GM21786 (cell line): ENCODE measurements around the gene SERPING1.

Experiments
- ATAC-seq: cut with Tn5 transposase; IDR thresholded peaks from one replicate; pipeline ENCODE4 v1.9.1; 2021; ENCODE audit not compliant: unreplicated experiment

SERPING1 gene

DNA sequence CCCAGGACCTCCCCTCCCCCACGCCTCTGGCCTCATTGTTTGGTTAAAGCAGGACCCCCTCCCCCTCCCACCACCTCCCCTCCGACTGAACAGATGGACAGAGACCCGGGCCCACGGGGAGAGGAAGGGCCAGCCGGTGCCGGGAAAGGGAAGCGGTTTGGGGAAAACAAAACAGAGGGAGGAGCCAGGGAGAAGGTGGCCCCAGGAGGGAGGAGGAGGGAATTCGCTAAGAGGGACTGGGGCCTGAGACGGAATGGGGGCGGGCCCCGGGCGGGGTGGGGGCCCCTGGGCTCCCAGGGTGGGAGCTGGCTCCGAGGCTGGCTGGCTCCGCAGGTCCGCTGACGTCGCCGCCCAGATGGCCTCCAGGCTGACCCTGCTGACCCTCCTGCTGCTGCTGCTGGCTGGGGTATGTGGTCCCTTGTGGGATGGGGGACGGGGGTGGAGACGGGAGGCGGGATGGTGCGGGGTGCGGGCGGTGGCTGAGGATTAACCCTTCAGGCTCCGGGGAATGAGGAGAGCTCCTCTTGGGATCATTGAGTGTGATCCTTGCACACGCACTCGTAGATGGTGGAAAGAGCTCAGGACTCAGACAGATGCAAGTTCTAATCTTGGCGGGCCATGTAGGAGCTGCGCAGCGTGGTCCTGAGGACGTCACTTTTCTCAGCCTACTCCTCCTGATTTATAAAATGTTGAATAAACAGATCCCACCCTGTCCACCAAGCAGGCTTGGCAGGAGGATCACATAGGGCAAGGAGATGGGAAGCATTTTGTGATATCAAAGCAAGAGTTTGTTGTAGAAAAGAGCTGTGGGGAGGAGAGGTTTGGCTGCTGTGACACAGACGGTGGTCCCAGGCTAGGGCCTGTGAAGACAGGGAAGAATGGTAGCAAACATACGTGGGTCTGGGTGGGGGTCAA lies 688 bp downstream of the SERPING1 start:
- no peak for ATAC-seq

DNA sequence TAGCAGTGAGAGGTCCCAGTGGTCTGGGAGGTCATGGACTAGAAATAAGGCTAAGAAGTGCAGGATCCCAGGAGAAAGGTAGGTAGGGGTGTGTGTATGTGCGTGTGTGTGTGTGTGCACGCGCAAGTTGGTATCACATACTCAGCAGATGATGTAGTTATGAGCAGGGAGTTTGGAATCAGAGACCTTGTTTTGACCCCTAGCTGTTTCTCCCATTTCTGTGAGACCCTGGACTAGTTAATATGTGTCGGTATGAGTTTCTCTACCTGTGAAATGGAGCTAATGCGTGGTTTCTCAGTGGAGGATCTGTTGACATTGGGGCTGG lies 1.3 kb downstream of the SERPING1 start:
- no peak for ATAC-seq

DNA sequence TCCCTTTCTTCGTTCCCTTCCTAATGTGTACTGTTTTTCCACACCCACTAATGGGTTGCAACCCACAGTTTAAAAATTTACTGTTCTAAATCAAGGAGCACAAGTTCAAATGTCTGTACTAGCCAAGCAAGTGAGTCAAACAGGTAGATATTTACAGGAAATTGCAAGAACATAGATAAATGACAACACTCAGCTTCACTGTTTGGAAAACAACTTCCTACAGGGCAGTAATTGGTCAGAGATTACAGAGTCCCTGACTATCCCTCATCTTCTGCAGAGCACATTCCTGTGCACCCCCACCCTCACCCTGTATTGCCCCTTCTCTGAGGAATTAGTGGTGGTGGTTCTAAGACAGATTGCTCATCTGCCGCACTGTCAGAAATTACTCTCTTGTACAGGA lies 1.9 kb downstream of the SERPING1 start:
- no peak for ATAC-seq

DNA sequence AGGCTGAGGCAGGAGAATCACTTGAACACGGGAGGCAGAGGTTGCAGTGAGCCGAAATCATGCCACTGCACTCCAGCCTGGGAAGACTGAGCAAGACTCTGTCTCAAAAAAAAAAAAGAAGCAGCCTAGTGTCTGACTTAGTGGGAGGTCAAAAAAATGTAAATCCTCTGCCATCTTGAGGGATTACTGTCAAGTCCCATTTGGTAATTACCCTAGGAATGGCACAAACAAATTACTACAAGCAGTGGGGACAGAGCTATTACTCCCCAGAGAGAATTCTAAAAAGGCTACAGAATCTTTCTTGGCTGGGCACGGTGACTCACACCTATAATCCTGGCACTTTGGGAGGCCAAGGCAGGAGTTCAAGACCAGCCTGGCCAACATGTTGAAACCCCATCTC lies 3.8 kb downstream of the SERPING1 start:
- ATAC-seq = no peak

DNA sequence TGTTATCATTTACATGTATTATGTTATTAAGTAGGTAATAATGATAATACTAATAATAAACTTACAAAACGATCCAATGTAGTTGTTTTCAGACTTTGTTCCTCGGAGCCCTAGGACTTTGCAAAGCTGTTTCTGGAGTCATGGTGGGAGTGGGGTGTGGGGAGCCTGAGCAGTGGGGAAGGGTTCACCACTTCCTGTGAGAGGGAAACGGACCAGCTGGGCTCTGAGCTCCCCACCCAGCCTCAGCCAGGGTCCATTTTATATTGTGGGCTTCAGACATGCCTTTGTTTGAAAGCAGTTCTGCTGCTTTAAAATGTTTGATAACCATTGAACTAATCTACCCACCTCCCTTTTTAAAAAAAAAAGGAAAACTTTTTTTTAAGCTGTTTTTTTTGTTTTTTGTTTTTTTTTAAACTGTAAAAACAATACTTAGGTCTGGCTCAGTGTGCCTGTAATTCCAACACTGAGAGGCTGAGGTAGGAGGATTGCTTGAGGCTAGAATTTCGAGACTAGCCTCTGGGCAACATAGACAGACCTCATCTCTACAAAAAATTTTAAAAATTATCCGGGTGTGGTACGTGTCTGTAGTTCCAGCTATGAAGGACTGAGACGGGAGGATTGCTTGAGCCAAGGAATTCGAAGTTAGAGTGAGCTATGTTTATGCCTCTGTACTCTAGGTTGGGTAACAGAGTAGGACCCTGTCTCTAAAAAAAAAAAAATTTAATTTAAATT lies 7.0 kb downstream of the SERPING1 start:
- no peak for ATAC-seq

DNA sequence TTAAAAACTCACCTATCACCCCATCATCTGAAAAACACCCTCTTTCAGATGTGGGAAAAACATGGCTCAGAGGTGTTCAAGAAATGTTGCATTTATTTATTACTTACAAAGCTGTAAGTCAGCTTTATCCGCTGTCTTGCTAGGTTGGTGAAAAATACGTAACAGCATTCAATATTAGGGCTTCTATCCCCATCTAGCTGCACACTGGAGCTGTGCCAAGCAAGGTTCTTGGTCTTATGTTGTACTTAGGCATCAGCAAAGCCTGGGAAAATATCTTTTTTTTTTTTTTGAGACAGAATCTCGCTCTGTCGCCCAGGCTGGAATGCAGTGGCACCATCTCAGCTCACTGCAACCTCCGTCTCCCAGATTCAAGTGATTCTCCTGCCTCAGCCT lies 7.5 kb downstream of the SERPING1 start:
- ATAC-seq = no peak

DNA sequence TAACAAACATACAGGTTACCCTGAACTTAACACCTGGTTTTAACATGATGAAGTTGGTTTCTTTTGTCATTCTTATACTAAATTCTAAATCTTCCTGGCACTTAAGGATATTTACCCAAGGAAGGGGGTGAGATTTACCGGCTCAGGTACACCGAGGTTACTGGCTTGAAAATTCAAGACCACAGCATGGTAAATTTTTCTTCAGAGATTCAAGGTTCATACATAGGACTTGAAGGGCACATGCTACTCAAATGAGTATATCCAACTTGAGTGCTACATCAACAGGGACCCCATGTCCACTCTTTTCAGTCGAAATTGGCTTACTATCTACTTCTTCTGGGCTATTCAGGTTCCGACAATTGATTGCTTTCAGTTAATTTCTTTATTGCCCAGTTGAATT lies 12.7 kb downstream of the SERPING1 start:
- ATAC-seq = no peak

DNA sequence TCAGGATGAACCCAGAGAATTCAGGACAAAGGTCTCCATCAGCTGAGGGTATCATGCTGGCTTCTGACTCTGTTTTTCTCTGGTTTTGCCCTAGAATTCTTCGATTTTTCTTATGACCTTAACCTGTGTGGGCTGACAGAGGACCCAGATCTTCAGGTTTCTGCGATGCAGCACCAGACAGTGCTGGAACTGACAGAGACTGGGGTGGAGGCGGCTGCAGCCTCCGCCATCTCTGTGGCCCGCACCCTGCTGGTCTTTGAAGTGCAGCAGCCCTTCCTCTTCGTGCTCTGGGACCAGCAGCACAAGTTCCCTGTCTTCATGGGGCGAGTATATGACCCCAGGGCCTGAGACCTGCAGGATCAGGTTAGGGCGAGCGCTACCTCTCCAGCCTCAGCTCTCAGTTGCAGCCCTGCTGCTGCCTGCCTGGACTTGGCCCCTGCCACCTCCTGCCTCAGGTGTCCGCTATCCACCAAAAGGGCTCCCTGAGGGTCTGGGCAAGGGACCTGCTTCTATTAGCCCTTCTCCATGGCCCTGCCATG lies 16.8 kb downstream of the SERPING1 start:
- no peak for ATAC-seq

DNA sequence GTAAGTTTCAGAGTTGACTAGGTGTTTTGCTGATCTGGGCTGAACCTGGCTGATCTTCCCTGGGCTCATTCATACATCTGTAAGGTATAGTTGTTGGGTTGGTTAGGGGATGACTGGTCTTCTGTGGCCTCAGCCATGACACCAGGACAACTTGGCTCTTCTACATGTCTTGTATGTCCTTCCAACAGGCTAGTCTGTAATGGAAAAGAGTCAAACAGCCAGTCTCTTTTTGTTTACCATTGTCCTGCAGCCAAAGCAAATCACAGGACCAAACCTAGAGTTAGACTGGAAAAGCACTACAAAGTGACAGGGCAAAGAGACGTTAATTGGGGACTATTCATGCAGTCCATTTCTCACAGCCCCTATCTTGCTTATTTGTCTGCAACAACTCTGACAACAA lies 17.8 kb downstream of the SERPING1 start:
- ATAC-seq = no peak

DNA sequence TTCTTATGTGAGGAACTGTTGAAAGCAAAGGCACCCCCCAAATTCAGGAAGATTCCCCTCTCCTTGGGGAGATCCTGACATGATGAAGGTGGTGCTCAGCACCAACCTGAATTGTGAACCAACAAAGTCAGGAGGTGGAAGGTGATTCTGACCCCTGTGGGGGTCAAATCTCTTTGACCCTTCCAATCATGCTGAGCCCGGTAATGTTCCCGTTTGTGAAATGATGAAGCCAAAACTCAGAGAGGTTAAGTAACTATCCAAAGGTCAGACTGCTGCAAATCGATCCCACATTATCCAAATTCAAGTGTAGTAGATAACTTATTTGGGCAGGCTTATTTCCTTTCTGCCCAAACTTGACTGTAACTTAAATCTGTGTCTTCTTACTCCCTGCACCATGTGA lies 19.1 kb downstream of the SERPING1 start:
- ATAC-seq = no peak

DNA sequence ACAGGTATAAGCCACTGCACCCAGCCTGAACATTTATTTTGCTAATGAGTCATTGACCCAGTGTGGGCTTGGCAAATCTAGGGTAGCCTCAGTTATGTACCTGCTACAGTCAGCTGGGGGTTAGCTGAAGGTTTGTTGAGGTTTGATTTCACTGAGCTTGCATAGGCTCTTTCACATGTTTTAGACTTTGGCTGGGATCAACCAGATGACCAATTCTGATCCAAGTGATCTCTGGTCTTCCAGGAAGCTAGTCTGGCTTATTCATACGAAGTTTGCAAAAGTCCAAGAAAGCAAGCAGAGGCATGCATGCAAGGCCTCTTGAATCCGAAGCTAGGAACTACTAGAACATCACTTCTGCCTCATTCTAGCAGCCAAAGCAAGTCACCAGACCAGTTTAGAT lies 21.0 kb downstream of the SERPING1 start:
- ATAC-seq = no peak

DNA sequence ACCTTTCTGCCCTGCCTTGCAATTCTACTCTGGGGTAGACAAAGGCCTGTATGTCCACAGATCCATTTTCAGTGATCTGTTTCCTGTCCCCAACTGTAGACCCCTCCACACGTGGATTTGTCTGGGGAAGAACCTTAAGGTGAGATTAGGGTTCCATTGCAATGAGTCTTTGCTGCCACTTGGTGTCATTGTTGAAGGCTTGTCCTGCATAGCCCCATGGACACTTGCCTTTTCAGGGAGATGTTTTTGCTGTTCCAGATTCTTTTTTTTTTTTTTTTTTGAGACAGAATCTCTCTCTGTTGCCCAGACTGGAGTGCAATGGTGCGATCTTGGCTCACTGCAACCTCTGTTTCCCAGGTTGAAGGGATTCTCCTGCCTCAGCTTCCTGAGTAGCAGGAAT lies 21.8 kb downstream of the SERPING1 start:
- no peak for ATAC-seq

DNA sequence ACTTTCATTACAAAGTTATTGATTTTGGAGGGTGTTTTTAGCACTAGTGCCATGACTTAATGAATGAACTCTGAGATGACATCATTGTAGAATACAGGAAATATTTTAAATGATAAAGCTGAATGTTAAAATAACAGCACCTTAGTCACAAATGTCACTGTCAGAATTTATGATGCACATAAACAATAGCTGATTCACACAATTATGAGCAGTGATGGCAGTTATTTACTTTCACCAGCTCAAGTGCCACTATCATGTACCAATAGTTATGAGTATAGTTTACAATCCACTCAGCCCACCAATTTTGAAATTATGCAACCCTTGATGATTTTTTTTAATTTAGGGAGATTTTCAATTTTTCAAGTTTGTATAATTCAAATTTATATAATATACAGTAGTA lies 23.0 kb downstream of the SERPING1 start:
- no peak for ATAC-seq

DNA sequence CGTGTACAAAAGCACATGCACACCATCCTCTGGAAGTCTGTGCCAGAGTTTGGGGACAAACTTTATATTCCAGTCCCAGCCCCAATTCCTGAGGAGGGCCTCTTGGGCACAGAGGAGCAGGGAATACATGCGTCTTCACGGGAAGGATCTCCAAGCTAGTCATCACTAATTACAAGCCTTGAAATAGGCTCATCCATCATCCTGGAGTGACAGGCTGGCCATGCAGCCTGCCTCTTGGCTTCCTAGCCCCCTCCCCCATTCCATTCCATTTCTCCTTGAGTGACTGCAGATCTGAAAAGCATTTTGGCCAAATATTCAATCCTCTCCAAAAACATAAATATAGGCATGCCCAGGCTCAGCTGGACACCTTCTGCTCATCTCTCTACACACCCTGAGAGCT lies 24.8 kb downstream of the SERPING1 start:
- no peak for ATAC-seq

DNA sequence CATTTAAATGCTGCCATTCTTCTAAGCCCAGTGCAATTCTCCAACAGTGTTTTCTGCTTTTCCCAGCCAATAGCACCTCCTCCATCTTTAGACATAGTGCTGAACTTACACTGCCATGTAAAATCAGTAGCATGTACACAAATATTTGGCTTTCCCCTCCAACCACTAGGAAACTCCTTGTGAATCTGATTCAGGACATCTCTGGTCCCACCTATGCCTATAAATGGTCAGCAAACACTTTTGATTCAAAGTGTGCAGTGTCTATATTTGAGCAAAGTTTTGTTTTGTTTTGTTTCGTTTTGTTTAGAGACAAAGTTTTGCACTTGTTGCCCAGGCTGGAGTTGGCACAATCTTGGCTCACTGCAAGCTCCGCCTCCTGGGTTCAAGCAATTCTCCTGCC lies 27.4 kb downstream of the SERPING1 start:
- no peak for ATAC-seq

DNA sequence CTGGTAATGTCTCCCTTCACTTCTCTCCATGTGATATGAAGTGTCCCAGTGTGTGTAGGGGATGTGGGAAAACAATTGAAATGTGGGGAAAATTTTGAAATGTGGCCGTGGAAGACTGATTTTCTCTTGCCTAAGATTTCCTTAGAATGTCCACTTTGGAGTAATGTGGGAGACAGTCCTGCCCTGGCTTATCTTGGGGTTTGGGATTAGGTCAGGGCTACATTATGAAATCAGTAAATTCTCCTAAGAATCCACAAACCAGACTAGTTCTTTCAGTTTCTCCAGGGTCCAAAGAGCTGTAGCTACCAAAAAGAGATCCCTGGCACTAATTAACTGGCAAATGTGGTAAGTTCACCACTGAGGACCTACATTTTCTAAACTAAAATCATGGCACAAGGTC lies 29.4 kb downstream of the SERPING1 start:
- ATAC-seq = no peak

DNA sequence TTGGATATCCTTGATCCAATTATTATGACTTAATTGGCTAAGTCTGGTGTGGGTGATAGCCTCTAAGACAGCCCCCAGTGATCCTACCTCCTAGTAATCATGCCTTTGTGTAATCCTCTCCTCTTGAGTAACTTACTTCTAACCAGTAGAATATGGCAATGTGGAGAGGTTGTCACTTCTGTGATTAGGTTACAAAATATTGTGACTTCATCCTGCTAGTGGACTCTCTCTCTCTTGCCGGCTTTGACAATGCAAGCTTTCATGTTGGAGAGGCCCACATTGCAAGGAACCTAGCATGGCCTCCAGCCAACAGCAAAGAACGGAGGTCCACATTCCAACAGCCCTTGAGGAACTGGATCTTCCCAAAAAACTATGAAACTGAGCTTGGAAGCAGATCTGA lies 32.7 kb downstream of the SERPING1 start:
- no peak for ATAC-seq

DNA sequence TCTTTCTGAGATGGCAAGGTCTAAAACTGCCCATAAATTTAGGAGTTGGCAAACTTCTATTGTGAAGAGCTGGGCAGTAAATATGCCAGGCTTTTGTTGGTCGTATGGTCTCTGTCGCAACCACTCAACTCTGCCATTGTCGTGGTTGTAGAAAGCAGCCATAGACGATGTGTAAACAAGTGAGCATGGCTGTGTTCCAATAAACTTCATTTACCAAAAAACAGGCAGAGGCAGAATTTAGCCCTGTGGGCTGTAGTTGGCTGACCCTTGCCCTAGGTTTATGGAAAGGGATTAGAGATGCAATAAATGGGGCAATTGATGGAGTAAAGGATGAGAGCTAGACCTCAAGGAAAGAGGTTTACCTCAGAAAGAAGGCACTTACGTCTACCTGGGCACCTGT lies 34.6 kb downstream of the SERPING1 start:
- ATAC-seq = no peak

DNA sequence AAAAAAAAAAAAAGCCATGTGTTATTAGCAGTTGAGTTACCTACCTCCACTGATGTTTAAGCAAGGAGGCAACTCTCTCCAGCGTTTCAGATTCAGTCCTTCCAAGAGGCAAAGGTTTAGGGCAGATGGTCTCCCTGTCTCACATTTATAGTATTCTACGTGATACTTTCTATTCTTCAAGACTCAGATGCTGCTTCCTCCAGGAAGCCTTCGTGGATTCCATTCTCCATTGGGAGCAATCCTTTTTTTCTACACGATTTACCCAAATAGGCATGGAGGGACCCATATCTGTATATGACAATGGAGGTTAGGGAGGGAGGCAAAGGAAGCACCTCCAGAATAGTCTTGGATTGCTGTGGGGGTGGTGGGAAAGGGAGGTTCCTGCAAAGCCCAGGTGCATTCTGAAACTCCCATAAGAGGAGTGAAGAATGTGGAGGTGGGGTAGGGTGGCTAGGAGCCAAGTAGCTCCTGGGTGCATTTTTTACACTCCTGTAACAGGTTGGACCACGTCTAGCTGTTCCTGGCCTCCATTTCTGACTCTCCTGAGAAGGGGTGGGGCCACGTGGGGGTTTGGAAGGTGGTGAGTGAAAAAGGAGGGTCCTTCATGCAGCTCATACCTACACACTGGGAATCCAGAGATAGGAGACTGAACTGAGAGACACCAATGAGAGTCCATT lies 36.0 kb downstream of the SERPING1 start:
- ATAC-seq = no peak

DNA sequence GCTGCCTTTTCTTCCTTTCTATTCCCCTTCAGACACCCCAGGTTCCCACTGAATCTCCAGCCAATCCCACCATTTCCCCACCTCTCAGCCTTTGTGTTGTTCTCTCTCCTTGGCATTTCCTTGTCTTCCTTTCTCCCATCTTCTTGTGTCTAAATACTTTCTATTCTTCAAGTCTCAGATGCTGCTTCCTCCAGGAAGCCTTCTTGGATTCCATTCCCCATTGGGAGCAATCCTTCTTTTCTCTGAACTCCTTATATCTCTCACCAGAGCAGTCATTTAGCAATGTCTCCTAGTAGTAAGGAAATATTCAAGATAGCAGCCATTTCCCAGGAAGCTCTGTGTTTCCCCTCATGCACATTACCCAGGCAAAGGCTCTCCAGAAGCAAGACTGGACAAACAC lies 36.8 kb downstream of the SERPING1 start:
- ATAC-seq = no peak

DNA sequence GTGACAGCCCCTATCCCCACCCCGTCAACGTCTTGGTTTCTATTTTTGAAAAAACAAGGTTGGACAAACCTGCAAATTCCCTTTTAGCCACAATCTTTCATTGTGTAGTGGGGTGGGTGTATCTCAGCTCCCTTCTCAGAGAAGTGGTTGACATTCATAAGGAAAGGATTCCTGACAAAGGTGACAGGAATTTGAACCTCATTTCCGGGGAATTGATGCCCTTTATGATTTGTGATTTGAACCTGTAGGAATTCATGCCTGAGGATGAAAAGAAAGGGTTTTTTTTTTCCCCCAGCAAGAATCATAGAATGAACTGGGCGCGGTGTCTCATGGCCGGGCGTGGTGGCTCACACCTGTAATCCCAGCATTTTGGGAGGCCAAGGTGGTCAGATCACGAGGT lies 37.8 kb downstream of the SERPING1 start:
- no peak for ATAC-seq

DNA sequence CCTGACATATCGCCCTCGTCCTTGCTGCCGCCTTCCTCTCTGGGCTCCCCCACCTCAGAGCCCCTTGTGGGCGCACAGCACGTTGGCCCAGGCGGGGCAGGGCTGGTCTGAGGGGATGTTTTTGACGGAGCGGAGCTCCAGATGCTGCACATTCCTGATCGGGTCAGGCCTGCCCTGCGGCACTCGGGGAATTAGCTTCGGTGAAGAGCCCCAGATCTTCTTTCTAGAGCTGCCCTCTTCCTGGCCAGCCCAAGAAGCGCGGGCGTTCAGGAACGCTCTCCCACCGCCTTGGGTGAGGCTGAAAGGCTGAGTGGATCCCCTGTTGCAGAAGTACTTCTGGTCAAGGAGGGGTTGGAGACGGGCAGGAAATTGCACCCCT lies 40.1 kb downstream of the SERPING1 start:
- ATAC-seq = no peak
